H9 (cell line): ENCODE results near the gene ZHX3. TPM values are rescaled to one million over a fixed set of nuclear protein-coding genes. Genes with fewer than 3 reads are reported as not detected.

Experiments used
- DNase-seq: peaks from one replicate; pipeline ENCODE4 v3.0.0-alpha.2; 2017
- H2AFZ ChIP-seq: one replicate; pipeline ENCODE4 v1.6.1; 2013; ENCODE audit warnings: mild to moderate bottlenecking, low read length, control low read depth, moderate library complexity
- H2AK5ac ChIP-seq: 2 replicates; pipeline ENCODE4 v1.6.1; 2013; ENCODE audit warnings: low read length, control low read depth, mixed read lengths; ENCODE audit not compliant: insufficient read length
- H2BK120ac ChIP-seq: one replicate; pipeline ENCODE4 v1.6.1; 2013; ENCODE audit warnings: low read depth, mild to moderate bottlenecking, low read length, control low read depth, inconsistent platforms; ENCODE audit not compliant: poor library complexity, severe bottlenecking
- H2BK12ac ChIP-seq: 2 replicates; pipeline ENCODE4 v1.6.1; 2013; ENCODE audit warnings: low read length, control low read depth, mixed read lengths, low read depth; ENCODE audit not compliant: insufficient read length
- H2BK15ac ChIP-seq: 2 replicates; pipeline ENCODE4 v1.6.1; 2013; ENCODE audit warnings: low read depth, low read length, control low read depth
- H2BK20ac ChIP-seq: one replicate; pipeline ENCODE4 v1.6.1; 2013; ENCODE audit warnings: low read depth, mild to moderate bottlenecking, low read length, control low read depth, inconsistent platforms; ENCODE audit not compliant: poor library complexity, severe bottlenecking
- H2BK5ac ChIP-seq: 2 replicates; pipeline ENCODE4 v1.6.1; 2013; ENCODE audit warnings: low read length, control low read depth, mixed read lengths; ENCODE audit not compliant: insufficient read length
- H3K14ac ChIP-seq: 2 replicates; pipeline ENCODE4 v1.6.1; 2013; ENCODE audit warnings: low read length, control low read depth; ENCODE audit not compliant: insufficient read depth
- H3K18ac ChIP-seq: 2 replicates; pipeline ENCODE4 v1.6.1; 2013; ENCODE audit warnings: low read depth, mild to moderate bottlenecking, mixed read lengths, low read length, control low read depth; ENCODE audit not compliant: insufficient read length
- H3K23ac ChIP-seq: 2 replicates; pipeline ENCODE4 v1.6.1; 2013; ENCODE audit warnings: low read length, control low read depth, mixed read lengths, low read depth; ENCODE audit not compliant: insufficient read length
- H3K23me2 ChIP-seq: 2 replicates; pipeline ENCODE4 v1.6.1; 2013; ENCODE audit warnings: low read depth, mild to moderate bottlenecking, mixed read lengths, low read length, control low read depth; ENCODE audit not compliant: insufficient read length, poor library complexity, severe bottlenecking
- H3K27ac ChIP-seq: 2 replicates; pipeline ENCODE4 v1.5.1; 2013; ENCODE audit warnings: low read length, control low read depth, mixed read lengths, low read depth; ENCODE audit not compliant: insufficient read length
- H3K27me3 ChIP-seq: 2 replicates; pipeline ENCODE4 v1.6.1; 2013; ENCODE audit warnings: low read length, control low read depth, inconsistent platforms; ENCODE audit not compliant: insufficient read depth
- H3K4ac ChIP-seq: 2 replicates; pipeline ENCODE4 v1.6.1; 2013; ENCODE audit warnings: low read depth, mild to moderate bottlenecking, control low read depth, inconsistent platforms, low read length, moderate library complexity
- H3K4me1 ChIP-seq: 2 replicates; pipeline ENCODE4 v1.6.1; 2013; ENCODE audit warnings: low read length, control low read depth, inconsistent platforms; ENCODE audit not compliant: insufficient read depth
- H3K4me2 ChIP-seq: 2 replicates; pipeline ENCODE4 v1.6.1; 2013; ENCODE audit warnings: low read length, control low read depth, mixed read lengths; ENCODE audit not compliant: insufficient read length, insufficient read depth
- H3K56ac ChIP-seq: 2 replicates; pipeline ENCODE4 v1.6.1; 2013; ENCODE audit warnings: low read depth, mild to moderate bottlenecking, mixed read lengths, low read length, control low read depth; ENCODE audit not compliant: insufficient read length
- H3K79me1 ChIP-seq: 2 replicates; pipeline ENCODE4 v1.6.1; 2013; ENCODE audit warnings: low read depth, mild to moderate bottlenecking, moderate library complexity, low read length, control low read depth, inconsistent platforms; ENCODE audit not compliant: insufficient read depth, poor library complexity, severe bottlenecking
- H3K79me2 ChIP-seq: 2 replicates; pipeline ENCODE4 v1.6.1; 2013; ENCODE audit warnings: low read length, control low read depth, inconsistent platforms; ENCODE audit not compliant: insufficient read depth
- H3K9ac ChIP-seq: 2 replicates; pipeline ENCODE4 v1.6.1; 2013; ENCODE audit warnings: low read length, control low read depth, mixed read lengths; ENCODE audit not compliant: insufficient read length; ENCODE audit errors: extremely low read depth
- H3K9me3 ChIP-seq: one replicate; pipeline ENCODE4 v1.6.1; 2013; ENCODE audit warnings: low read depth, low read length, inconsistent platforms; ENCODE audit not compliant: control insufficient read depth
- H3T11ph ChIP-seq: one replicate; pipeline ENCODE4 v1.6.1; 2013; ENCODE audit warnings: mild to moderate bottlenecking, low read length, control low read depth, inconsistent platforms
- H4K20me1 ChIP-seq: one replicate; pipeline ENCODE4 v1.6.1; 2013; ENCODE audit not compliant: control insufficient read depth, insufficient read length, insufficient read depth
- H4K5ac ChIP-seq: 2 replicates; pipeline ENCODE4 v1.6.1; 2013; ENCODE audit warnings: low read depth, mild to moderate bottlenecking, mixed read lengths, low read length, control low read depth; ENCODE audit not compliant: insufficient read length
- H4K8ac ChIP-seq: replicated peaks from 2 replicates; pipeline ENCODE4 v1.6.1; 2013; ENCODE audit warnings: low read length, control low read depth, mixed read lengths, low read depth; ENCODE audit not compliant: insufficient read length
- H4K91ac ChIP-seq: 2 replicates; pipeline ENCODE4 v1.6.1; 2013; ENCODE audit warnings: low read depth, mild to moderate bottlenecking, moderate library complexity, mixed read lengths, low read length, control low read depth; ENCODE audit not compliant: insufficient read length
- H3K27ac Mint-ChIP-seq, 3 experiments: 2 replicates in 2 of 3; 3 replicates in 1 of 3; pipeline ENCODE4 v1.8.0; 2020 to 2021; ENCODE audit warnings: mixed read lengths in 3 of 3, mild to moderate bottlenecking in 1 of 3, moderate library complexity in 1 of 3
- H3K27me3 Mint-ChIP-seq: 2 replicates; pipeline ENCODE4 v1.8.0; 2021; ENCODE audit warnings: low read depth, mild to moderate bottlenecking, moderate library complexity, mixed read lengths
- H3K36me3 Mint-ChIP-seq, 3 experiments: 2 replicates in 2 of 3; 3 replicates in 1 of 3; pipeline ENCODE4 v1.8.0; 2020 to 2021; ENCODE audit warnings: low read depth in 3 of 3, mixed read lengths in 3 of 3; ENCODE audit not compliant: insufficient read depth in 1 of 3
- H3K4me1 Mint-ChIP-seq, 2 experiments: 2 replicates each; pipeline ENCODE4 v1.8.0; 2020; ENCODE audit warnings: mixed read lengths in 2 of 2
- H3K4me3 Mint-ChIP-seq, 2 experiments: 2 replicates in 1 of 2; 3 replicates in 1 of 2; pipeline ENCODE4 v1.8.0; 2020 to 2021; ENCODE audit warnings: mild to moderate bottlenecking in 2 of 2, mixed read lengths in 2 of 2, moderate library complexity in 1 of 2
- H3K9me3 Mint-ChIP-seq, 2 experiments: 2 replicates in 1 of 2; 3 replicates in 1 of 2; pipeline ENCODE4 v1.8.0; 2020; ENCODE audit warnings: mild to moderate bottlenecking in 2 of 2, mixed read lengths in 2 of 2, moderate library complexity in 1 of 2
- WGBS: extraction: QIAGEN DNeasy Blood & Tissue Kit; methylation state at CpG from one replicate; pipeline ENCODE4 v1.1.7; 2013; ENCODE audit warnings: missing lambda C conversion rate, low lambda C conversion rate, mixed read lengths; ENCODE audit not compliant: insufficient read length; ENCODE audit errors: extremely low coverage; 5-methylcytosine and 5-hydroxymethylcytosine counted together
- total RNA-seq: library from RNA; stranded (reverse); gene quantifications from 2 replicates; pipeline ENCODE4 v1.2.1, GENCODE V29; 2021
- TF ChIP-seq, protein P1 (sequence below): fragments of 200-600 bp; sonication (generic); conservative IDR thresholded peaks from 3 replicates; pipeline ENCODE4 v1.8.0; 2021; ENCODE audit warnings: antibody characterized with exemption, mild to moderate bottlenecking

ZHX3 gene
- total RNA-seq, 1 experiment from 2014 or later: 4.4 TPM

DNA sequence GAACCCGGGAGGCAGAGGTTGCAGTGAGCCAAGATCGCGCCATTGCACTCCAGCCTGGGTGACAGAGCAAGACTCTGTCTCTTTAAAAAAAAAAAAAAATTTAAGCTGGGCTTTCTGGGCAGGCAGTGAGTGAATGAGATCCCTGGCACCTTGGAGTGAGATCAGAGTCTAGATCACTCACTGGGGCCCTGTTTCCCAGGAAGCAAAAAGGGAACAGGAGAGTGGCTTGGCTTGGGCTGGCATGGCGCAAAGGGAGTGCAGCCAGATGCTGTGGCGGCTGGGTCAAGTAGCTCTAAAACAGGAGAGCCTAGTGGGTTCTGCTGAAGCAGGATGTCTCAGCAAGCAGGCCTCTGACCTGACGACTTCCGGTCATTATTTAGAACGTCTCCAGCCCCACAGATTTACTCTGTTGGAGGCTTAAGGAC lies 169.8 kb downstream of the ZHX3 start:
- peaks cover 2% of the 10 kb centered on the region; the same call in 1 of the 2 replicates for H3K27me3 Mint-ChIP-seq
- Histone ChIP-seq H4K5ac (no peak overlapping the region), H3K27me3 (no peaks in the 10 kb centered on the region), H3K14ac (no peak overlapping the region), H4K8ac (no peak overlapping the region), H2AFZ (no peak overlapping the region), H2AK5ac (no peak overlapping the region), H3T11ph (no peak overlapping the region), H4K20me1 (no peaks in the 10 kb centered on the region), H2BK5ac (no peak overlapping the region), H2BK12ac (no peak overlapping the region), H3K4me2 (no peak overlapping the region), H3K9me3 (no peaks in the 10 kb centered on the region), H3K4me1 (peaks cover 5% of the 10 kb centered on the region; the same call in 1 of the 2 replicates), H3K56ac (no peak overlapping the region), H3K18ac (no peak overlapping the region), H2BK120ac (no peak overlapping the region), H3K4ac (no peak overlapping the region), H3K27ac (no peak overlapping the region), H3K79me2 (peaks cover 87% of the 10 kb centered on the region; the same call in 1 of the 2 replicates), H3K23ac (no peak overlapping the region), H3K23me2 (no peaks in the 10 kb centered on the region), H2BK20ac (no peak overlapping the region), H2BK15ac (no peak overlapping the region), H4K91ac (no peak overlapping the region), H3K79me1 (peaks cover 9% of the 10 kb centered on the region), H3K9ac (no peak overlapping the region)
- H3K27ac Mint-ChIP-seq: peak overlapping the region in 1 of 3 experiments; percentile 65; a peak in 1 of 7 replicates
- TF ChIP-seq, protein P1, sequence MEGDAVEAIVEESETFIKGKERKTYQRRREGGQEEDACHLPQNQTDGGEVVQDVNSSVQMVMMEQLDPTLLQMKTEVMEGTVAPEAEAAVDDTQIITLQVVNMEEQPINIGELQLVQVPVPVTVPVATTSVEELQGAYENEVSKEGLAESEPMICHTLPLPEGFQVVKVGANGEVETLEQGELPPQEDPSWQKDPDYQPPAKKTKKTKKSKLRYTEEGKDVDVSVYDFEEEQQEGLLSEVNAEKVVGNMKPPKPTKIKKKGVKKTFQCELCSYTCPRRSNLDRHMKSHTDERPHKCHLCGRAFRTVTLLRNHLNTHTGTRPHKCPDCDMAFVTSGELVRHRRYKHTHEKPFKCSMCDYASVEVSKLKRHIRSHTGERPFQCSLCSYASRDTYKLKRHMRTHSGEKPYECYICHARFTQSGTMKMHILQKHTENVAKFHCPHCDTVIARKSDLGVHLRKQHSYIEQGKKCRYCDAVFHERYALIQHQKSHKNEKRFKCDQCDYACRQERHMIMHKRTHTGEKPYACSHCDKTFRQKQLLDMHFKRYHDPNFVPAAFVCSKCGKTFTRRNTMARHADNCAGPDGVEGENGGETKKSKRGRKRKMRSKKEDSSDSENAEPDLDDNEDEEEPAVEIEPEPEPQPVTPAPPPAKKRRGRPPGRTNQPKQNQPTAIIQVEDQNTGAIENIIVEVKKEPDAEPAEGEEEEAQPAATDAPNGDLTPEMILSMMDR: no peak
- H3K36me3 Mint-ChIP-seq: peaks cover 4 to 29% (median 8%) of the 10 kb centered on the region in 3 experiments
- no peaks in the 10 kb centered on the region for H3K9me3 Mint-ChIP-seq
- no CpG with 5 or more reads among the region's 8 CpGs for WGBS
- no peak for DNase-seq
- peaks cover 30 to 56% of the 10 kb centered on the region in 2 experiments for H3K4me1 Mint-ChIP-seq
- H3K4me3 Mint-ChIP-seq: no peak overlapping the region
